Stromal cell of bone marrow (primary cell): ENCODE data around the gene CYP1B1.
"Not testable (repeated sequence)": the region's sequence is repeated elsewhere in the genome, so short reads cannot be mapped to it uniquely, and the experiment has no call there.

Source experiments
- DNase-seq: peaks from one replicate; pipeline ENCODE4 v3.0.0-alpha.2; 2012; ENCODE audit warnings: low read depth

Gene CYP1B1

GRCh38 chr2:38032946-38033345, 43.0 kb downstream of the CYP1B1 start:
- DNase-seq: no peak

DNA sequence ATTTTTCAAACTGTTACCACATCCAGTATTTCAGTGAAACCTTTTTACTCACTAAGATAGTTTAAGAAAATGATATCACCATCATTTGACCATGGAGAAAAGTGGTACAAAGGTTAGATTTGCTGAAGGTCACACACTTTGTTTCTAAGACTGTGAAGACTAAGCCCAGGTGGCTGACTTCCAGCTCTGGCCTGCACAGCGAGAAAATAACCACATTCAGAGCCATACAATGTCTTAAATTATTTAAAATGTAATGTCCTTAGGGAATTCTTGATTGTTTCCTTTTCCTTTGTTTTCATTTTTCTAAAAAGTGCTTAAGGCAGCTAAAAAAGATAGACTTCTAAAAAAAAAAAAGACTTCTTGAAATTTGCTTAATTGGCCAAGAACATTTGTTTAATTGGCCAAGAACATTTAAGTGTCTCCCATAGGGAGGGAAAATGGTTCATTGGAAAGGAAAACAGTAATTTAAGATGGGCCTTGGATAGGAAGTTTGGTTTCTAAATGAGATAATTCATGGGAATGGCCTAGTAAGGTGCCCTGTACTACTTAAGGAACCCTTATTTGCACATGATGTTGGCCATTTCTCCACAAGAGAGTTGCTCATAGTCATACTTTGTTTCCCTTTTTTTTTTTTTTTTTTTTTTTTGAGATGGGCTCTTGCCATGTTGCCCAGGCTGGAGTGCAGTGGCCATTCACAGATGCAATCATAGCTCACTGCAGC, 45.2 kb downstream of the CYP1B1 start:
- DNase-seq: peak; percentile 60

- no peak for DNase-seq
Measured at GRCh38 chr2:38029512-38029911, 46.4 kb downstream of the CYP1B1 start.

DNA sequence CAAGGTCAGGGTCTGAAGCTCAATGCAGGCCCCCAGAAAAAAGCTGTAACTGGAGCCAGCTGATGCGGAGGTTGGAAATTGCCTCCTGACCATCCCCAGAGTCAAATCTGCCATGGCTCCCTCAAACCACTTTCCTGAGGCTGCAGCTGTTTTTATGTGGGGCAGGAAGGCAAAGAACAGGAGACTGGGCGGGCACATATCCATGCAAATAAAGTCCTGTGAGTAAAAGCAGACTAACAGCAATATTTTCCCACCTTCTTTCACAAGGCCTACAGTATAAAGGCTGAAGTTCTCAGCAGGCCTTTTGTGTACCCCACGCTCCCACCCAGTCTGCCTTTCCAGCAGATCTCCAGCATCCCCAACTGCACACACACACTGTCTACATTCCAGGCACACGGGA, 47.1 kb downstream of the CYP1B1 start:
- no peak for DNase-seq

DNA sequence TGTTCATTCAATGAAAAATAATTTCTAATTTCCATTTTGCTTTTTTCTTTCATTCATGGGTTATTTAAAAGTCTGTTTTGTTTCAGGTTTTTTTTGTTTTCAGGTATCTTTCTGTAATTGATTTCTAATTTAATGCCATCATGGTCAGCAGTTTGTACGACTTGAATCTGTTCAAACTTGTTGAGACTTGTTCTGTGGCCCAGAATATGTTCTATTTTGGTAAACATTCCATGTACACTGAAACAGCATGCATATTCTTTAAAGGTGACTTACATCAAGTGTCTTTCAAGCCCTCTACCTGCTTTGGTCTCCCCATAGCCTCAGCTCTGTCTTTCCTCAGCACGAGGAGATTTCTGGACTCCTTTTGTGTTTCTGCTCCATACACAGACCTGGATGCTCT, 49.1 kb downstream of the CYP1B1 start:
- no peak for DNase-seq

GRCh38 chr2:38021589-38021988, 54.4 kb downstream of the CYP1B1 start:
- no peak for DNase-seq

DNA sequence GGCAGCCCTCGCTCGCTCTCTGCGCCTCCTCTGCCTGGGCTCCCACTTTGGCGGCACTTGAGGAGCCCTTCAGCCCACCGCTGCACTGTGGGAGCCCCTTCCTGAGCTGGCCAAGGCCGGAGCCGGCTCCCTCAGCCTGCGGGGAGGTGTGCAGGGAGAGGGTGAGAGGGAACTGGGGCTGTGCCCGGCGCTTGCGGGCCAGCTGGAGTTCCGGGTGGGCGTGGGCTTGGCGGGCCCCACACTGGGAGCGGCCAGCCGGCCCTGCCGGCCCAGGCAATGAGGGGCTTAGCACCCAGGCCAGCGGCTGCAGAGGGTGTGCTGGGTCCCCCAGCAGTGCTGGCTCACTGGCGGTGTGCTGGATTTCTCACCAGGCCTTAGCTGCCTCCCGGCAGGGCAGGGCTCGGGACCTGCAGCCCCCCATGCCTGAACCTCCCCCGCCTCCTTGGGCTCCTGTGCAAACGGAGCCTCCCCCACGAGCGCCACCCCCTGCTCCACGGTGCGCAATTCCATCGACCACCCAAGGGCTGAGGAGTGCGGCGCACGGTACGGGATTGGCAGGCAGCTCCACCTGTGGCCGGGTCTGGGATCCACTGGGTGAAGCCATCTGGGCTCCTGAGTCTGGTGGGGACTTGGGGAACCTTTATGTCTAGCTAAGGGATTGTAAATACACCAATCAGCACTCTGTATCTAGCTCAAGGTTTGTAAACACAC, 55.4 kb downstream of the CYP1B1 start:
- DNase-seq: not testable (repeated sequence)

- DNase-seq: no peak
Measured at GRCh38 chr2:38017836-38018235, 58.1 kb downstream of the CYP1B1 start.
